CD4-positive, alpha-beta T cell treated with Interleukin-10 for 1 hour (primary cell): ENCODE results near the gene RUSF1.
"Not testable (repeated sequence)": the region's sequence is repeated elsewhere in the genome, so short reads cannot be mapped to it uniquely, and the experiment has no call there.

Experiments
- DNase-seq: peaks from one replicate; pipeline ENCODE4 v3.0.0-alpha.2; 2020

The RUSF1 gene

DNA sequence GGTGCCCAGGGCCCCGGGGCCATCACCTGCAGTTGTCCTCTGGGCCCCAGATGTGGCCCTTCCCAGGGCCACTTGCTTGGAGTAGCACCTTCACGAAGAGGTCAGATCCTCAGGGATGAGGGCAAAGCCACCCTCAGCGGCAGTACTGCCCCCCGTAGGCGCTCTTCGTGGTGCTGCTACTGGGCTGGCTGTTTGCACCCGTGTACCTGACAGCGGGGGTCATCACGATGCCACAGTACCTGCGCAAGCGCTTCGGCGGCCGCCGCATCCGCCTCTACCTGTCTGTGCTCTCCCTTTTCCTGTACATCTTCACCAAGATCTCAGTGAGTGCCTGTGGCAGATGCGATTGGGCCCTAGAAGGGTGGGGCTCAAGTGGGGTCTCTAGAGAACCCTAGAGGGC is 22.6 kb downstream of the RUSF1 start:
- no peak for DNase-seq

DNA sequence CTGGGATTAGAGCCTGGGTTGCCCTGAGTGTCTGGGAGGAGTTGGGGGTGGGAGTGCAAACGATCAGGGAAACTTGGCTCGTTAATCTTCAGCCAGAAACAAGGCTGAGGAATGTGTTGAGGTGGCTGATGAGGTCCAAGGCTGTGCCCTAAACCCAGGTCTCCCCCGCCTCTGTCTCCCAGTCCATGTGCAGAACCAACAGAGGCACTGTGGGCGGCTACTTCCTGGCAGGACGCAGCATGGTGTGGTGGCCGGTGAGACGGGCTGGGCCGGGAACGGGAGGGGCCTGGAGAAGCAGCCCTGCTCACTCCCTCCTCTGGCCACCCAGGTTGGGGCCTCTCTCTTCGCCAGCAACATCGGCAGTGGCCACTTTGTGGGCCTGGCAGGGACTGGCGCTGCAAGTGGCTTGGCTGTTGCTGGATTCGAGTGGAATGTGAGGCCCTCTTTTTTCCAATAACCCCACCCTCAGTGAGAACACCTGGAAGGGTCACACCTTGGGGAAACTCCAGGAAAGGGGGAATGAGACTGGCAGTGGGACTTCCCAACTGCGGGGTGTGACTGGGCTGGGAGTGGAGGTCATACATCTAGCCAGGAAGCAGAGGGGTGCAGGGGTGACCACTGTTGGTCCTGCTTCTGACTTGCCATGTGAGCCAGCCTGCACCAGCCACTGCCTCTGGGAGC is 23.6 kb downstream of the RUSF1 start:
- no peak for DNase-seq

DNA sequence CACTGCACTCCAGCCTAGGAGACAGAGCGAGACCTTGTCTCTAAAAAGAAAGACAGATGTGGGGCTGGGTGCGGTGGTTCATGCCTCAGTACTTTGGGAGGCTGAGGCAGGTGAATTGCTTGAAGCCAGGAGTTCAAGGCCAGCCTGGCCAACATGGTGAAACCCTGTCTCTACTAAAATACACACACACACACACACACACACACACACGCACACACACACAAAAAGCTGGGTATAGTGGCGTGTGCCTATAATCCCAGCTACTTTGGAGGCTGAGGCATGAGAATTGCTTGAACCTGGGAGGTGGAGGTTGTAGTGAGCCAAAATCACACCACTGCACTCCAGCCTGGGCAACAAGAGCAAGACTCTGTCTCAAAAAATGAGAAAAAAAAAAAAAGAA is 24.1 kb downstream of the RUSF1 start:
- DNase-seq, result not testable (repeated sequence)

DNA sequence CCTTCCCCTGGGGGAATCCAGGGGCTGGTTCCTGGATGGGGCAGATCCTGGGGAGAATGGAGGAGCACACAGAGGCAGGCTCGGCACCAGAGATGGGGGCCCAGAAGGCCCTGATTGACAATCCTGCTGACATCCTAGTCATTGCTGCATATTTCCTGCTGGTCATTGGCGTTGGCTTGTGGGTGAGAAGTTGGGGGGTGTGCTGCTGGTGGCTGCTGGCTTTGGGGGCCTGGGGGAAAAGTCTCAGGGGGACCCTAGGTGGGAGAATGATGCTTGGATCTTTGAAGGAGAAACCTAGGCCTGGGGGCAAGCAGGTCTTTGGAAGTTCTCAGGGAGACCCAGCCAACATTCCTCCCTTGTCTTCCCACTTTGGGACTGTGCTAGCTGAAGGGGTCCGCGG is 25.1 kb downstream of the RUSF1 start, which contains the start of gene SLC5A2:
Gene SLC5A2, plus strand, starts transcription at position 43 of the 400 bp plus-strand sequence. Its CDS starts 14 bp downstream, at position 57.
- no peak for DNase-seq

DNA sequence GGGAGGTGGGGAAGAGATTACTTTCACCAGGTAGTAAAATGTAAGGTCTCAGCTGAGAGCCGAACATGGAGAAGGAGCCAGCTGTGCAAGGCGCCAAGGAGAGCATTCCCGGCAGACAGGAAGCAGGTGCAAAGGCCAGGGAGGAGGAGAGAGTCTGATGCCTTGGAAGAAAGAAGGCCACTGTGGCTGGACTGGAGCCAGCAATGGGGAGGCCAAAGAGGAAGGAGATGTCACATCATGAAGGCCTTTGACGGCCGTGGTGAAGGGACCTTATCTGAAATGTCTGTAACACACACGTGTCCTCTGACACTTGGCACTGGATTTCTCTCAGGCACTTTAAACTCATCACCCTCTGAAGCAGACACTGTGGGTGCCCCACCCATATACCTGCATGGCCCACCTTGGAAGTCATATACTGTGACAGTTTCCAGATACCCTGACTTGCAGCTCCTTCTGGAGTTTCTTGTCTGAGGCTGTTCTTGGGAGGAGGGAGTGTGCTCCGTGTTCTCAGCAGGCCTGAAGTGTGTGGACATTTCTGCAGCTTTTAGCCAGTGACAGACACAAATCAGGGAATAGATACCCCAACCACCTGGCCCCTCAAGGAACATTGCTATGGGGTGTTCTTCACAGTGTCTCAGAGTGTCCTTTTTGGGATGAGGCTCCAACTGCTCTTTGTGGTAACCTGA is 27.2 kb downstream of the RUSF1 start:
- DNase-seq, result no peak

DNA sequence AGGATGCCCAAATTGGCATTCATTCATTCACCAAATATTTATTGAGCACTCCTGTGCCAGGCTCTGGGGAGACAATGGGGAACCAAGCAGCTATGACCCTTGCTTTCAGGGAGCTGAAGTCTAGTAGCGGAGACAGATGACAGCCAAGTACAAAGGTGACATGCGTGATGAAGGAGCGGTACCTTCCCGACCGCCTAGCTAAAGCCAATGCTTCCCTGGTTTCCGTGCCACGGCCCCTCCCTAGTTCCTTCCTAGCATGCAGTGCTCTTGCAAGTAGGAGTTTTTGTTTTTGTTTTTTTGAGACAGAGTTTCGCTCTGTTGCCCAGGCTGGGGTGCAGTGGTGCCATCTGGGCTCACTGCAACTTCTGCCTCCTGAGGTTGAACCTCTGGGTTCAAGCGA is 28.4 kb downstream of the RUSF1 start:
- DNase-seq, result no peak

DNA sequence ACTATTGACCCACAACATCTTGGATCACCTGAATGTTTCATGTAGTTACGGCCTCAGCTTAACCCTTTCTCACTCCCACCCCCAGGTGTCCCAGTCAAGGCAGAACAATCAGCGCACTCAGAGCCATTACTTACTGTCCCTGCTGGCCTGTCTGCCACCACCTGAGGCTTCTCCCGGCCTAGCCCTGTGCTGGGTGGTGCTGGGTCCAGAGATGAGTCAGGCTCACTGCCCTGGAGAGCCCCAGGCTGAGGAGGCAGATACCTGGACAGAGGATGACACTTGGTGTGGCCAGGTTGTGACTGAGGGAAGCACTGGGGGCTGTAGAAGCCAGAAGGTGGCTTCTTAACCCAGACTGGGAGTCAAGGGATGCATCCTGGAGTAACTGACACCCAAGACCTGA is 29.2 kb downstream of the RUSF1 start:
- no peak for DNase-seq

DNA sequence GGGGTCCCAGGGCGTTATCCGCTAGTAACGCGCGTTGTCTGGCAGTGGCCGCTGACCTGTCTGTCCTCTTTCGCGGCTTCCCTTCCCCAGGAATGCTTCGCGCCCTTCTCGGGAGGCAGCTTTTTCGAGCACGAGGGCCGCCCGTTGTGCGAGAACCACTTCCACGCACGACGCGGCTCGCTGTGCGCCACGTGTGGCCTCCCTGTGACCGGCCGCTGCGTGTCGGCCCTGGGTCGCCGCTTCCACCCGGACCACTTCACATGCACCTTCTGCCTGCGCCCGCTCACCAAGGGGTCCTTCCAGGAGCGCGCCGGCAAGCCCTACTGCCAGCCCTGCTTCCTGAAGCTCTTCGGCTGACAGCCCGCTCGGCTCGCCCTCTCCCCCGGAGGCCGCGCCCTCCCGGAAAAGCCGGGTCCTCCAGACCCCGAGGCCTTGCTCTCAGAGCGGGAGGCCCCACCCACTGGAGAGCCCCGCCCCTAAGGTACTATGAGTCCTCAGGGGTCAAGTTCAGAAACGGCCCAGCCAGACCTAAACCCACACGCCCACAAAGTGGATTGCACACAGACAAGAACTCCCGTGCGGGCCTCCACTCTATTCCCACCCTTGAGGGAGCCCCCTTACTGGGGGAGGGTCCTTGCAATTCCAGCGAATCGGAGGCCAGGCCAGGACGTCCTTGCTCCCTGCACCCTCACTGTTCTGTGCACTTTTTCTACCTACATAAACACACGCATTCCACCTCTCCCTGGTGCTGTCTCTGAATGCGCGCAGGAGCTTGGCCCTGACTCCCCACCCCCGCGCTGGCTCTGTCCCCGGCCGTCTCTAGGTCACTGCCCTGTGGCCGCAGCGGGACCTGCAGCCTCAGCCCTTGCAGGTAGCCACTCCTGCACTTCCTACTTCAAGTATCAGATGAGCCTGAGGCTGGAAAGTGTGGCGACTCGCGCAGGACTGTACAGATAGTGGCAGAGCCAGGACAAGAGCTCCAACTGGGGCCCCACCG is 30.7 kb downstream of the RUSF1 start:
- peak; percentile 44 for DNase-seq

DNA sequence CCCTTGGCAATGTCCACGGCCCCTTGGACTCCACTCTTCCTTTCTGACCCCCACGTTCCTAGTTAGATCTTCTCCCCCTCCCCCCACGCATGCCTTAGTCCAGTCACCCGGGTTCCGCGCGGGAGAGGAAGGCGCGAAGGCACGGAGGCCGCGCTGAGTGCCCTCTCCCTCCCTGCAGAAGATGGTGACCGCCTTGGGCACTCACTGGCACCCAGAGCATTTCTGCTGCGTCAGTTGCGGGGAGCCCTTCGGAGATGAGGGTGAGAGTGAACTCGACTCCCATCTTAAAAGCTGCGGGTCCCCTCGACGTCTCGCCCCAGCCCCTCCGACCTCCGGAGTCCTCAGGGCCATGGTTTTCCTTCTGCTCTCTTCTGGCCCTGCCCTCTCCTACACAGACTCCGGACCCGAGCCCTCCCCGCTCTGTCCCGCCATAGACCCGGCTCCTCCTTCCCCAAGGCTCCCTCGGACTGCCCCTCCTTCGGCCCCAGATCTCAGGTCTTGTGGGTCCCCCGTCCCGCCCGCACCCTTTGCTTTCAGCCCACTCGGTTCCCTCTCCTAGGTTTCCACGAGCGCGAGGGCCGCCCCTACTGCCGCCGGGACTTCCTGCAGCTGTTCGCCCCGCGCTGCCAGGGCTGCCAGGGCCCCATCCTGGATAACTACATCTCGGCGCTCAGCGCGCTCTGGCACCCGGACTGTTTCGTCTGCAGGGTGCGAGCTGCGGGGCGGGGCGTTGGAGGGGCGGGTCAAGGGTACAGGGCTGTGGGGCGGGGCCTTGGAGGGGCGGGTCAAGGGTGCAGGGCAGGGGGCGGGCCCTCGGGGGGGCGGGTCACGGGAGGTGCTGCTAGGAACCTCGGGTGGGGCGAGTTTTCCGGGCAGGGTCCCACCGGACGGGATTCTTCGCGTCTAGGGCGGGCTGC is 31.6 kb downstream of the RUSF1 start:
- DNase-seq, result peak; percentile 92

DNA sequence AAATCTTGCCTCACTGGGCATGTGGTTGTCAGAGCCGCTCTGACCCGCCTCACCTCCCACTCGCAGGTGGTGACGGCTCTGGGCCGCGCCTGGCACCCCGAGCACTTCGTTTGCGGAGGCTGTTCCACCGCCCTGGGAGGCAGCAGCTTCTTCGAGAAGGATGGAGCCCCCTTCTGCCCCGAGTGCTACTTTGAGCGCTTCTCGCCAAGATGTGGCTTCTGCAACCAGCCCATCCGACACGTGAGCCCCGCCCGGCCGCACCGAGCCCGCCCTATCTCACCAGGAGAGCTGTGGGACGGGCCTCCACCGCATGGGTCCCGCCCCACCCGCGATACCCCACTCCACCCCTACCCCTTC is 32.3 kb downstream of the RUSF1 start:
- peak; percentile 29 for DNase-seq

DNA sequence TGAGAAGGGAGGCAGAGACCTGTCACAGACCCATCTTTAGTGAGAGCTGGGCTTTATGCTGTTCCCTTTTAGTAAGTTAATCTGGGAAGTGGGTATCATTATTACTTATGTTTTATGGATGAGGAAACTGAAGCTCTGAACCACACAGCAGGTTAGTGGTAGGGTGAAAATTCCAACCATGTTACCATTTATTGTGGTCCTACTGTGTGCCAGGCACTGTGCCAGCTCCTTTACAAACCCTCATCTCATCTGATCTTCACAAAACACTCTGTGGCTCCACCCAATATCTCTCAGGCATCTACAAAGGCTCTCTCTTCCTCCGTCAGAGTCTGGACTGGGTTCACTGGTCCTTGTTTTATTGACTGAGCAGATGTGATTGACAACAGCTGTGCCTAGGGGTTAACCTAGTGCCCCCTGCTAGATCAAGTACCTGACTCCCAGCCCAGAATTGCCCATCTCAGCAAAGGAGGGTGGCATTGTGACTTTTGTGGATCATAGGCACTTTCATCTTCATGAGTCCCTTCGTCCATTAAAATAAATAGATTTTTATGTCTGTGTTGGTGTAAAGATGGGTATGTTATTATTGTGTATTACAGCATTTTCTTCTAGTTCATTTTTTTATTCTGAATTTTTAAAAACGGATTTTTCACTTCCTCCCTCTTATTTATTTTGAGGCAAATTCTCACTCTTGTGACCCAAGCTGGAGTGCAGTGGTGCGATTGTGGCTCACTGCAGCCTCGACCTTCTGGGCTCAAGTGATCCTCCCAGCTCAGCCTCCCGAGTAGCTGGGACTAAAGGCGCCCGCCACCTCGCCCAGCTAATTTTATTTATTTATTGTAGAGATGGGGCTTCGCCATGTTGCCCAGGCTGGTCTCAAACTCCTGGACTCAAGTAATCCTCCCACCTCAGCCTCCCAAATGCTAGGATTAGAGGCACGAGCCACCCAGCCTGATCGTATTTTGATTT is 33.1 kb downstream of the RUSF1 start:
- no peak for DNase-seq

DNA sequence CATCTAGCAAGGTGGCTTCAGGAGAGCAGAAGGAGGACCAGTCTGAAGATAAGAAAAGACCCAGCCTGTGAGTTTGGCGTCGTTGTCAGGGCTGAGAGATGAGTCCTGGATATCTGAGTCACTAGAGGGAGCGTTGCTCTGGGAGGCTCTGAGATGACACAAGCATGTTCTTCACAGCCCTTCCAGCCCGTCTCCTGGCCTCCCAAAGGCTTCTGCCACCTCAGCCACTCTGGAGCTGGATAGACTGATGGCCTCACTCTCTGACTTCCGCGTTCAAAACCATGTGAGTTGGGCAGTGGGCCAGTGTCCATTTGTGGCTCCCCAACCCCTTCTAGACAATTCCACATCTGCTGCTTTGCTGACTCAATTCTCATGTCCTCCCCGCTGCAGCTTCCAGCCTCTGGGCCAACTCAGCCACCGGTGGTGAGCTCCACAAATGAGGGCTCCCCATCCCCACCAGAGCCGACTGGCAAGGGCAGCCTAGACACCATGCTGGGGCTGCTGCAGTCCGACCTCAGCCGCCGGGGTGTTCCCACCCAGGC is 33.9 kb downstream of the RUSF1 start:
- no peak for DNase-seq

DNA sequence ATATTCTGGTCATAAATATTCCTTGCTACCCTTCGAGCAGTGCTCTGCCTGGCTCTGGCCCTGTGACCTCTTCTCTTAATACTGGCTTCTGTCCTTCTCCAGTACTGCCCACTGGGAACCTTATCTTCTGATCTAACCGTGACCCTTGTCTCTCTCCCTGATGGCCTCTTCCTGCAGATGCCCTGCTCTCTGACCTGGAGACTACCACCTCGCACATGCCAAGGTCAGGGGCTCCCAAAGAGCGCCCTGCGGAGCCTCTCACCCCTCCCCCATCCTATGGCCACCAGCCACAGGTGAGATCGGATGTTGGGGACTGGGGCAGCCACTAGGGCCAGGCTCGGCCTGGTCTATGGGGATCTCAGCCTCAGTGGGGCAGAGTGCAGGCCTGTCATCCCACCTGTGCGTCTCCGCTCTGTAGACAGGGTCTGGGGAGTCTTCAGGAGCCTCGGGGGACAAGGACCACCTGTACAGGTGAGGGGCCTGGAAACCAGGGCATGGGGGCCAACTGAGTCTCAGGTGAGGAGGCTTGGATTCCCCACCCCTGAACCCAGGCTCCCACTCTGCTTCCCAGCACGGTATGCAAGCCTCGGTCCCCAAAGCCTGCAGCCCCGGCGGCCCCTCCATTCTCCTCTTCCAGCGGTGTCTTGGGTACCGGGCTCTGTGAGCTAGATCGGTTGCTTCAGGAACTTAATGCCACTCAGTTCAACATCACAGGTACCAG is 34.8 kb downstream of the RUSF1 start:
- DNase-seq, result no peak

DNA sequence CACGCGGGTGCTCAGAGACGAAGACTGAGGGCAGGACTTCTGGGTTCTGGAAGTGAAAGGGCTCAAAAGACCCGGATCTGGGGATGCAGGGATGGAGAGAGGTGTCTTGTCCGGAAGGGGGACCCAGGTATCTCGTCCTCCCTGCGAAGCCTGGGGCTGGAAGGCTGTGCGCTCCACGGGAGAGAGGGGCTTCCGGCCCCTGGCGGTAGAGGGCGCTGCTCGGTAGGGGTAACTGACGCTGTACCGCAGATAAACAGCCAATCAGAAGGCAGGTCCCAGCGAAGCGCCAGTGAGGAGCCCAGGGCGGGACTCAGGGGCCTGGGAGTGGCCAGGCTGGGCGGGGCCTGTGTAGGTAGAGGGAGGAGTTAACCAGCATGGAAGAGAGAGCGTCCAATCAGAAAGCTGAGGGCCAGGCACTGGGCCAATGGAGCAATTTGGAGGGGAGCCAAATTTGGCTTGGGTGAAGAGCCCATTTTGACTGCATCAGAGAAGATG is 35.4 kb downstream of the RUSF1 start:
- peak; percentile 59 for DNase-seq

DNA sequence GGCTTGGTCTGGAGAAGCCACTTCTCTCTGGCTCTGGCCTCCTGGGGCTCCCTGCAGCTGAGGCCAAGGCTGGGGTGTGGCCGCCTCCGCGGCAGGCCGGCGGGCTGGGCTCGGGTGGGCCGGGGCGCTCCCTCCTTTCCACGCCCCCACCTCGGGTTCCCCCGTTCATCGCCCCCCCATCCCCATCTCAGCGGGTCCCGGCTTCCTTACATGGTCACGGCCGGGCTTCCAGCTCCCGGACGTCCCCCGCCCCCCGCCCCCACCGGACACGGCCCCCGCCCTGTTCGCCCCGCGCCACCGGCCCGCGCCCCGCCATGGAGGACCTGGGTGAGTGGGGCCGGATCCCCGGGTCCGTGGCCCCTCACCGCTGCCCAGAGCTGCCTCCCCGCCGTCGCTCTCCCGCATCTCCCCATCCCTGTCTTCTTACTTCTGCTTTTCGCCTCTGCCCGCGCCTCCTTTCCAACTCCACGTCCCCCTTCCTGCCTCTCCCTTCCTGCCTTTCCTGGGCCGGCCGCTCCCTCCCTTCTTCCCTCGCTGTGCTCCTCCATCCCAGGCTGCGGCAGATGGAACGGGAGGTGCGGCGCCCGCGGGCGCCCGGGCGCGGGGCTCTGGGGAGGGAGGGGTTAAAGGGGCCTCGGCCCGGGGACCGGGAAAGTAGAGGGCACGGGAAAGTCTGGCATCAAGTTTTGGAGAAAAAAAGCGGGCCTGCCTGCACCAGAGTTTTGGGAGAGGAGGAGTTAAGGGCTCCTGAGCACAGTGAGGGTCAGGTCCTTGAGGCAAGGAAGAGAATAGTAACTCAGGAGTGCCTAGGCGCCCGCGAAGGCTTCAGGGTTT is 36.1 kb downstream of the RUSF1 start, which contains the start of gene TGFB1I1:
Gene TGFB1I1, plus strand, starts transcription at position 278 of the 834 bp plus-strand sequence. Its CDS starts 37 bp downstream, at position 315.
- DNase-seq, result no peak

DNA sequence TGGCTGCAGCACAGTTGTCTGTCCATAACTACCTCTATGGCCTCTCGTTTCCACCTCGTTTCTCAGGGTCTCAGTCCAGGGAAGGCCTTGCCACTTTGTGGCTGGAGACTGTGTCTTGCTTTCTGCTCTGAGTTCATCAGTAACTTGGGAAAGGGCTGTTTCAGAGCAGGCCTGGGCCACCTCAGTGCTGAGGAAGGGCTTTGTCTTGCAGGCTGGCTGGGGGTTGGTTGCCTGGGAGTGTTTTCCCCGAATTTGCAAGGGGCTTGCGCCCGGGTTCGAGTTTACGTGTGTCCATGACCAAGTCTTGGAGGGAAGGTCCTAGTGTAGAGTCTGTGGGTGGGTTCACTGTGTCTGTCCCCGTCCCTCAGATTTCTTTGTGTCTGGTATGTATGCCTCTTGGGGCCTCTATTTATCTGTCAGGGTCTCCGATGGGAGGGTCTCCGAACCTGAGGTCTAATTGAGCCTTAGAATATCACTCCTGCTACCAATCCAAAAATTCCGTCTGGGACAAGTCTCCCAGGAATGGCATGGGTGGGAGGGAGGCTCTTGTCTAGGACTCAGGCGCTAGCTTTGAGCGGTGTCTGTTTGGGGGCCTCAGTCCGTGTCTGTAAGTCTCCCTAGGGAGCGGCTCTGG is 36.8 kb downstream of the RUSF1 start:
- no peak for DNase-seq

DNA sequence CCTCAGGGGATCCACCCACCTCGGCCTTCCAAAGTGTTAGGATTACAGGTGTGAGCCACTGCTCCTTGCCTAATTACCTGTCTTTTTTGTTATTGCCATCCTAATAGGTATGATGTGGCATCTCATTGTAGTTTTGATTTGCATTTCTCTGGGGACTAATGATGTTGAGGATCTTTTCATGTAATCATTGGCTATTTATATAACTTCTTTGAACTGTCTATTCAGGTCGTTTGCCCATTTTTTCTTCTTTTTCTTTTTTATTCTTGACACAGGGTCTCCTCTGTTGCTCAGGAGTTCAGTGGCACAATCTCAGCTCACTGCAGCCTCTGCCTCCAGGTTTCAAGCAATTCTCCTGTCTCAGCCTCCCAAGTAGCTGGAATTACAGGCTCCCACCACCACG is 37.6 kb downstream of the RUSF1 start:
- DNase-seq, result no peak

DNA sequence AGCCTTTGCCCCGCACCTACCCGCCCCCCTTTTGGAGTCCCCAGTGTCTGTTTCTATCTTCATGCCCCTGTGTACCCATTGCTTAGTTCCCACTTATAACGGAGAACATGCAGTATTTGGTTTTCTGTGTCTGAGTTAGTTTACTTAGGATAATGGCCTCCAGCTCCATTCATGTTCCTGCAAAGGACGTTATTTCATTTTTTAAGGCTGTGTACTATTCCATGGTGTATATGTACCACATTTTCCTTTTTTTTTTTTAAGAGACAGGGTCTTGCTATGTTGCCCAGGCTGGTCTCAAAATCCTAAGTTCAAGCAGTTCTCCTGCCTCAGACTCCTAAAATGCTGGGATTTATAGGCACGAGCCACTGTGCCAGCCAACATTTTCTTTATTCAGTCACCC is 40.3 kb downstream of the RUSF1 start:
- DNase-seq, result no peak
